NCI-H2107 treated with DMSO at 0.1 percent for 48 hours (cell line): ENCODE results near the gene SCAF1.
"Not testable (repeated sequence)": the region's sequence is repeated elsewhere in the genome, so short reads cannot be mapped to it uniquely, and the experiment has no call there.

Experiments used
- DNase-seq: peaks from one replicate; lab custom pipeline; 2025; ENCODE audit not compliant: unreplicated experiment; lab: John Stamatoyannopoulos, UW

The SCAF1 gene

GRCh38 chr19:49613374-49613773 lies 28.6 kb upstream of the SCAF1 start:
- DNase-seq, result peak; percentile 11

DNA sequence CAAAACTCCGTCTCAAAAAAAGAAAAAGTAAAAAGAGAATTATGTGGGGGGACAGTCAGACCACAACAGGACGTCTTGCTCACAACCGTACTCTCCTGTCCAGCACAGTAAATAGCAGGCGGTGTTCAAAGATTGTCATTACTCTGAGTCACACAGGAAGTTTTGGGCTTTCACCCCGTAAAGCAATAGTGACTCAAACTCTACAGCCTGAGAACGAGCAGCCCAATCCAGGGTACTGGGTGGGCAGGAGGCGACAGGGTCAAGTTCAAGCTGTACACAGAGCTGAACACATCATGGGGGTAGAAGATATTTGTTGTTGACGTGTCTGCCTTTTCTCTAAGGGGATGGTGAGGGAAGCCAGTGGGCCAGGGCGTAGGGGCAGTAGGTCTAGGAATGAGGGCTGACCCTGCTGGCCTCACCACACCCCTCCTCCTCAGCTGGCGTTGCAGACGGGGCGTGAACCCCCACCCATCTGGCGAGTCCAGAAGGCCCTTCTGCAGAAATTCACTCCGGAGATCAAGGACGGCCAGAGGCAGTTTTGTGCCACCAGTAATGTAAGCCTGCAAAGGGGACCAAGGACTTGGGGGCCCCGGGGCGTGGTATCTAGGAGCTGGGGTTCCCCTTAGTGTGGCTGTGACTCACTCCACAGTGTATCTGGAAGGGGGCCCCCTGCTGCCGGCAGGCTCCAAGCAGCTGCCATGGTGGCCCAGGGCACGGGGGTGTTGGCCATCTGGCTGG lies 27.7 kb upstream of the SCAF1 start:
- no peak for DNase-seq

DNA sequence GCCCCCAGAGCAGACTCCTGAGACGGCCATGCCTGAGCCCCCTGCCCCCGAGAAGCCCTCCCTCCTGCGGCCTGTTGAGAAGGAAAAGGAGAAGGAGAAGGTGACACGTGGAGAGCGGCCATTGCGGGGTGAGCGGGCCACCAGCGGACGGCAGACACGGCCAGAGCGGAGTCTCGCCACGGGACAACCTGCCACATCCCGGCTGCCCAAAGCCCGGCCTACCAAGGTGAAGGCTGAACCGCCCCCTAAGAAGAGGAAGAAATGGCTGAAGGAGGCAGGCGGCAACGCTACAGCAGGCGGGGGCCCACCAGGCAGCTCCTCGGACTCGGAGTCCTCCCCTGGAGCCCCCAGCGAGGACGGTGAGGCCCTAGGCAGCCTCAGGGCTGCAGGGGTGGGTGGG lies 26.1 kb upstream of the SCAF1 start:
- no peak for DNase-seq

- no peak for DNase-seq
These were observed 25.5 kb upstream of the SCAF1 start for GRCh38 chr19:49616532-49616931.

DNA sequence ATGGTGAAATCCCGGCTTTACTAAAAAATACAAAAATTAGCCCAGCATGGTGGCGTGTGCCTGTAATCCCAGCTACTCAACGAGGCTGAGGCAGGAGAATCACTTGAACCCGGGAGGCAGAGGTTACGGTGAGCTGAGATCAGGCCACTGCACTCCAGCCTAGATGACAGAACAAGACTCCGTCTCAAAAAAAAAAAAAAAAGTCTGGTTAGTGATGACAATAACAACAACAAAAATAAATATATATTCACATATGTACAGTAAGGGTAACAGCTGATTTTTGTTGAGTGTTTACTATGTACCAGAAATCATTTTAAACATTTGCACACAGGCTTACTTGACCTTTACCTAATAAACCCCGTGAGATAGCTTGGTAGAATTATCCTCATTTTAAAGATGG lies 25.1 kb upstream of the SCAF1 start:
- no peak for DNase-seq

GRCh38 chr19:49617860-49618259 lies 24.1 kb upstream of the SCAF1 start:
- DNase-seq, result not testable (repeated sequence)

- DNase-seq, result no peak
These were observed 16.8 kb upstream of the SCAF1 start for GRCh38 chr19:49624967-49625910.

GRCh38 chr19:49626226-49626625 lies 15.8 kb upstream of the SCAF1 start:
- DNase-seq, result no peak

DNA sequence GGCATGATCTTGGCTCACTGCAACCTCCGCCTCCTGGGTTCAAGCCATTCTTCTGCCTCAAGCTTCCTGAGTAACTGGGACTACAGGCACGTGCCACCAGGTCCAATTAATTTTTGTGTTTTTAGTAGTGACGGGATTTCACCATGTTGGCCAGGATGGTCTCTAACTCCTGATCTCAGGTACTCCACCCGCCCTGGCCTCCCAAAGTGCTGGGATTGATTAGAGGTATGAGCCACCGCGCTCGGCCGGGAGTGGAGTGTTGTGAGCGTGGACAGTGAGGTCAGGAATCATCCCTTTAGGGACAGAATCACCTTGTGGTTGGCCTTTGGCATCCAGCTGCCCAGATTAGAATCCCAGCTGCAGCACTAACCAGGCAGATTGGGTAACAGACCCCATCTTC lies 12.3 kb upstream of the SCAF1 start:
- no peak for DNase-seq

DNA sequence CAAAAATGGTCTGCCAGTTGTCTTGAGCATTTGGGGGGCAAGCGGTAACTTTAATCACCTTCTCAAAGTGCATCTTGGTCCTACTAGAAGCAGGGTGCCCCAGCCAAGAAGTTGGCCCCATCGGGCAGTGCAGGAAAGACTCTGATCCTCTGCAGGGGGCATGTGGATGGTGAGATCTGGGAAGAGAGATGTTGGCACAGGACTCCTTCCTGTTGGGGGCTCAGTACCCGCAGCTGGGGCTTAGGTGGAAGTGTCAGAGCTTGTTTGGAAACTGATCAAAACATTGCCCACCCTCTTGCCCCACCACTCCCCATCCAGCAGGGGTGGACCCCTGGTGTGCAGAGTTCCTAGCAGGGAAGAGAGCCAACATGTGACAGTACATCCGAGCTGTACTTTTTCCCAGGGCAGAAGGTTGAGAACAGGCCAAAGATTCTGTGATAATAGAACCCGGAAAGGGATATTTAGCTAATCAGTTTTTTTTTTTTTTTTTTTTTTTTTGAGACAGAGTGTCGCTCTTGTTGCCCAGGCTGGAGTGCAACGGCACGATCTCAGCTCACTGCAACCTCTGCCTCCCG lies 10.9 kb upstream of the SCAF1 start:
- DNase-seq, result no peak

- no peak for DNase-seq
These were observed 10.3 kb upstream of the SCAF1 start for GRCh38 chr19:49631610-49632192.

- DNase-seq, result no peak
These were observed 9.4 kb upstream of the SCAF1 start for GRCh38 chr19:49632576-49632975.

DNA sequence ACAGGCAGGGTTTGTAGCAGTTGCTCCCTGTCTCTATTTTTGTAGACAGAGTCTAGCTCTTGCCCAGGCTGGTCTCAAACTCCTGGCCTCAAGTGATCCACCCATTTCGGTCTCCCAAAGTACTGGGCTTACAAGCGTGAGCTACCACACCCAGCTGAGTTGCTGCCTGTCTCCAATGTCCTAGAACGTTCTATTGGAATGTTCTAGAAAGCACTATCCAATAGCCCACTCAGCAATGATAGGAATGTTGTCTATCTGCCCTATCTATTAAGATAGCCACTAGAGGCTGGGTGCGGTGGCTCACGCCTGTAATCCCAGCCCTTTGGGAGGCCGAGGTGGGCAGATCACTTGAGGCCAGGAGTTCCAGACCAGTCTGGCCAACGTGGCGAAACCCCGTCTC lies 8.7 kb upstream of the SCAF1 start:
- DNase-seq, result not testable (repeated sequence)

GRCh38 chr19:49635530-49636232 lies 6.3 kb upstream of the SCAF1 start:
- DNase-seq, result no peak

GRCh38 chr19:49636233-49636932 lies 5.6 kb upstream of the SCAF1 start:
- DNase-seq, result no peak

GRCh38 chr19:49637821-49638738 lies 3.9 kb upstream of the SCAF1 start:
- DNase-seq, result no peak

DNA sequence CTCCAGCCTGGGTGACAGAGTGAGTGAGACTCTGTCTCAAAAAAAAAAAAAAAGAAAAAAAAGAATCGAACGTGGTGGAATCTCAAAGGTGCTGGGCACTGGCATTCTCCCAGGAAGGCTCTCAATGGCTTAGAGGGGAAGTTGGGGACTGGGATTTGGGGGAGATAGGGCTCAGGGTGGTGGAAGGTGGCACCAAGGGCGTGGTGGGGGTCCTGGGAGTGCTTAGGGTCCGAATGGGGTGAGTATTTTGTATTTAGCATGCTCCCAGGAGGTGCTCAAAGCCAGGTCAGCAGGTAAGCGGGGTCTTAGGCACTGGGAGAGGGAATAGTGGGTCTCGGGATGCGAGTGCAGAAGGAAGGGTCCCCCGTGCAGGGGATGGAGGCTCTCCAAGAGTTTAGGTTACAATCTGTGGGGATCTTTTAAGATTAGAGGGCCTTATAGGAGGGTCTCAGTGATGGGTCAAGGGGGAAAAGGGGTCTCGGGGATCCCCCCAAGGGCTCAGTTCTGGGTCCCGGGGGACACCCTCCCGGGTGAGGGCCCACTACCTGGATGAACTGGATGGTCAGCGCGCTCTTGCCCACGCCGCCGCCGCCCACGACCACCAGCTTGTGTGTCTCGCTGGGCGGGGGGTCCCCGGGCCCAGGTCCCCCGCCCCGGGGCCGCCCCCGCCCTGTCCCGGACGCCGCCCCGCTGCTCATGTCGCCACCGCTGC lies 2.5 kb upstream of the SCAF1 start:
- DNase-seq, result no peak

- peak; percentile 99 for DNase-seq
These were observed 1.7 kb upstream of the SCAF1 start, which contains the start of gene RRAS for GRCh38 chr19:49640113-49640898. Gene RRAS (minus strand): TSS chr19:49640143. CDS start chr19:49640098, 45 bp downstream.
